ENCODE measurements around the gene REXO1.

The REXO1 gene

DNA sequence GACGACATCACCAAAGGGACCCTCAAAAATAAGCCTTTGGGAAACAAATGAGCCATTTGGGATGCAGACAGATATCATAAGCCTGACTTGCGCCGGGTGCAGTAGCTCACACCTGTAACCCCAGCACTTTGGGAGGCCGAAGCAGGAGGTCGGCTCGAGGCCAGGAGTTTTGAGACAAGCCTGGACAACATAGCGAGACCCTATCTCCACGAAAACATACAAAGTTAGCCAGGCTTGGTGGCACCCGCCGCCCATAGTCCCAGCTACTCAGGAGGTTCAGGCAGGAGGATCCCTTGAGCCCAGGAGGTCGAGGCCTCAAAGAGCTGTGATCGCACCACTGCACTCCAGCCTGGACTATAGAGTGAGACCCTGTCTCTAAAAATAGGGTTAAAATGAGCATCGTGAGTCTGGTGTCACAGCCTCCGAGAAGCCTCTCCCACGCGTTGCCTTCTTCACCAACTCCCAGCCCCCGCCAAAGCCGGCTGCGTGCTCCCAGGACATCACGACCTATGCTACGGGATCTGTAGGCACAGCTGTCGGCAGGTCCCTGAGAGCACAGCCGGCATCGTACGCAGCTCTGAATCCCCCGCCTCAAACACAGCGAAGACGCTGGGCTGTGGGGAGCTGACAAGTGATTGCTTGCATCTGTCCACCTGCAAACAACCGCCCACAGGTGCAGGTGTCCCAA is 1.6 kb downstream of the REXO1 start:
- Histone ChIP-seq H3K27me3 (ENCODE audit: control insufficient read depth, insufficient read depth, low read length) (no peaks in the 10 kb centered on the region), H3K4me3 (ENCODE audit: low read length) (no peak overlapping the region; the same call in 1 of the 2 replicates), H3K27ac (ENCODE audit: low read length) (no peak overlapping the region), H3K36me3 (ENCODE audit: control insufficient read depth, insufficient read depth, low read length) (no peaks in the 10 kb centered on the region), H3K9me3 (ENCODE audit: control insufficient read depth, insufficient read depth, low read length) (no peaks in the 10 kb centered on the region), H3K4me1 (ENCODE audit: control insufficient read depth, insufficient read depth, low read length) (peaks cover 7% of the 10 kb centered on the region; the same call in 1 of the 2 replicates)
- no CpG with 5 or more reads among the region's 29 CpGs for WGBS (ENCODE audit: insufficient coverage, insufficient read length)
- no peak for DNase-seq (ENCODE audit: low read depth, low spot score)

DNA sequence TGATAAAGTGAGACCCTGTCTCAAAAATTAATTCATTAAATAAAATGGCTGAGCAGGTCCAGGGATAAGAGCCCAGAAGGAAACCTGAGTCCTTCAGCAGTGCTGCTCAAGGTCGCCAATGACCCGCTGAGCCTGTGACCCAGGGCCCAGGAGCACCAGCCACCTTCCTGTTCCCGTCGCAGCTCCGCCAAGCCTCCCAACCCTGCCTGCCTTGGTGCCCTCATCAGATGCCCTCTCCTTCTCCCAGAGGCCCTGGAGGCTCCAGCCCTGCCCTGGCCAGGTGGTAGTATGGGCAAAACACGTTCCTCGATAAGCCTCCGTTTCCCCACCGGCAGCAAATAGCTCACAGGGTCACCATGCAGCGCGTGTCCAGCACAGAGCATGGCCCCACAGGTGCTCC is 2.6 kb downstream of the REXO1 start:
- H3K4me1 ChIP-seq (ENCODE audit: control insufficient read depth, insufficient read depth, low read length), result peaks cover 7% of the 10 kb centered on the region; the same call in 1 of the 2 replicates
- no peak for DNase-seq (ENCODE audit: low read depth, low spot score)
- H3K27ac ChIP-seq (ENCODE audit: low read length), result no peak overlapping the region
- no peak overlapping the region for H3K4me3 ChIP-seq (ENCODE audit: low read length)
- no CpG with 5 or more reads among the region's 11 CpGs for WGBS (ENCODE audit: insufficient coverage, insufficient read length)
- H3K36me3 ChIP-seq (ENCODE audit: control insufficient read depth, insufficient read depth, low read length), result no peaks in the 10 kb centered on the region; the same call in 1 of the 2 replicates
- no peaks in the 10 kb centered on the region for H3K27me3 ChIP-seq (ENCODE audit: control insufficient read depth, insufficient read depth, low read length)
- no peaks in the 10 kb centered on the region for H3K9me3 ChIP-seq (ENCODE audit: control insufficient read depth, insufficient read depth, low read length)

DNA sequence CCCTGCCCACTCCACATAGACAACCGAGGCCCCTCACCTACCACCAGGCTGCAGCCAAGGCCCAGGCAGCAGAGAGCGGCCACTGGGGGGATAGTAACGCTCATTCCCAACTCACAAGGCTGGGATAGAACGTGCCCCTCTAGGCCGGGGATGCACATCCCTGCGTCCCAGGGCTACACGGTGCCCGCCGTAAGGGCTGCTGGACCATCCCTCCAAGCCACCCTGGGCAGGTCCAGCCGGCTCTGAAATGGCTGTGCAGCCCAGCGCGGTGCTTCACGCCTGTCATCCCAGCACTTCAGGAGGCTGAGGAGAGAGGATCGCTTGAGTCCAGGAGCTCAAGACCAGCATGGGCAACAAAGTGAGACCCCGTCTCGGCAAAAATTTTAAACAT is 3.2 kb downstream of the REXO1 start:
- no peak for DNase-seq (ENCODE audit: low read depth, low spot score)
- peaks cover 7% of the 10 kb centered on the region; the same call in 1 of the 2 replicates for H3K4me1 ChIP-seq (ENCODE audit: control insufficient read depth, insufficient read depth, low read length)
- no peaks in the 10 kb centered on the region; the same call in 1 of the 2 replicates for H3K36me3 ChIP-seq (ENCODE audit: control insufficient read depth, insufficient read depth, low read length)
- no peaks in the 10 kb centered on the region for H3K9me3 ChIP-seq (ENCODE audit: control insufficient read depth, insufficient read depth, low read length)
- H3K27ac ChIP-seq (ENCODE audit: low read length), result no peak overlapping the region
- WGBS (ENCODE audit: insufficient coverage, insufficient read length), result no CpG with 5 or more reads among the region's 16 CpGs
- no peaks in the 10 kb centered on the region for H3K27me3 ChIP-seq (ENCODE audit: control insufficient read depth, insufficient read depth, low read length)
- H3K4me3 ChIP-seq (ENCODE audit: low read length), result no peak overlapping the region

DNA sequence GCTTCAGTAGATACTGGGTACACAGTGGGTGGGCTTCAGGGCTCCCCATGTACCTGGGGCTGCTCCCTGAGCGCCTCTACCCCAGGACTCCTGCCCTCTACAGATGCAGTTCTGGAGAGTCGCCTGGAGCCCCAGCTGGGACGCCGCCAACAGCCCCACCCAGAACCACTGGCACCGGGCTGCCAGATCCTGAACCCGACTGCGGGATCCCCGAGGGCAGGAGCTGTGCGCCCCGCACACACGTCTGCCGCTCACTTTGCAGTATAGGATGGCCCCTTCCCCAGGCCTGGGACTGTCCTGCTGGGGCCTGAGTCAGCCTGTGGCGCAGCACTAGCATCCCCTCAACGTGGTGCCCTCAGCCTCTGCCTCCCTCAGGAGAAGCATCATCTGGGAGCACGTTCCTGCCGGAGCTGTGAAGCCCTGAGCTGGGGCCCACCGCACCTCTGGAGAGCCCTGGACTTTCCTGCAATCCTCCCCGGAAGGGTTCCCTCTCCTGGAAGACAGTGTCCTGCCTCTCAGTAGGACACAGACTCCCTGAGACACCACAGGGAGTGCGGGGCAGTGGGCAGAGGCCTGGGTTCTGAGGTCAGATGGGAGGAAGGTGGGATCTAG is 3.7 kb downstream of the REXO1 start:
- Histone ChIP-seq H3K4me1 (ENCODE audit: control insufficient read depth, insufficient read depth, low read length) (peaks cover 7% of the 10 kb centered on the region; the same call in 1 of the 2 replicates), H3K36me3 (ENCODE audit: control insufficient read depth, insufficient read depth, low read length) (no peaks in the 10 kb centered on the region; the same call in 1 of the 2 replicates), H3K27ac (ENCODE audit: low read length) (no peak overlapping the region), H3K4me3 (ENCODE audit: low read length) (no peak overlapping the region), H3K9me3 (ENCODE audit: control insufficient read depth, insufficient read depth, low read length) (no peaks in the 10 kb centered on the region), H3K27me3 (ENCODE audit: control insufficient read depth, insufficient read depth, low read length) (no peaks in the 10 kb centered on the region)
- WGBS (ENCODE audit: insufficient coverage, insufficient read length), result no CpG with 5 or more reads among the region's 19 CpGs
- no peak for DNase-seq (ENCODE audit: low read depth, low spot score)

DNA sequence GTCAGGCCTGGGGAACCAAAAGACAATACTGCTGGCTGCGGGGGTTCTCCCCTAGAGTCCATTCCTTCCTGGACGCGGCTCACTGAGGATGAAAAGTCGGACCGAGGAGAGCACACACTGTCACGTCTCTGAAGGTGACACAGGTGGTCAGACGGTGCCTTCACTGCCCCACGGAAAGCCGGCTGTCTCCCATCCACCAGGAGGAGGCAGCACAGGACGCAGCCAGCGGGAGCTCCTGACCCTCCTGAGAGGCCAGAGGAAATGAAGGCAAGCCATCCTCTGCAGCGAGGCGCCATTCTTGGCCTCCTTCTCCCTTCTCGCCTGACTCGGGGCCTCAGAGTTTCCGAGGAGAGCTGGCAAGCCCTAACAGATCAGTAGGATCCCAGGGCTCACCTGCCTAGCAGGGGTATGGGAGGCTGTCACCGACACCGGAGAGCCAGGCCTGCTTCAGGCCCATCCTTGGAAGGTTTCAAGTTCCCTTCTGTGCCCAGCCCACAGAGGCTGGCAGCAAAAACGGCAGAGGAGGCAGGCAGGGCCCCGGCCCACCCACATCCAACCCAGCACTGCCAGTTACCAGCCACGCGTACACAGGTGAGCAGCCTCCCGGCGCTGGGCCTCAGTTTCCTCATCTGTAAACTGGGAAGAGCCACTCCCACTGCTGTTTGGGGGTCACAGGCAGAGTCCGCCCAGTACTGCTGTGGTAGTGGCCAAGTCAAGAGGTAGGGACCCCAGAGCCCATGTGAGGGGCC is 4.5 kb downstream of the REXO1 start:
- Histone ChIP-seq H3K4me1 (ENCODE audit: control insufficient read depth, insufficient read depth, low read length) (peaks cover 7% of the 10 kb centered on the region; the same call in 1 of the 2 replicates), H3K36me3 (ENCODE audit: control insufficient read depth, insufficient read depth, low read length) (no peaks in the 10 kb centered on the region; the same call in 1 of the 2 replicates)

DNA sequence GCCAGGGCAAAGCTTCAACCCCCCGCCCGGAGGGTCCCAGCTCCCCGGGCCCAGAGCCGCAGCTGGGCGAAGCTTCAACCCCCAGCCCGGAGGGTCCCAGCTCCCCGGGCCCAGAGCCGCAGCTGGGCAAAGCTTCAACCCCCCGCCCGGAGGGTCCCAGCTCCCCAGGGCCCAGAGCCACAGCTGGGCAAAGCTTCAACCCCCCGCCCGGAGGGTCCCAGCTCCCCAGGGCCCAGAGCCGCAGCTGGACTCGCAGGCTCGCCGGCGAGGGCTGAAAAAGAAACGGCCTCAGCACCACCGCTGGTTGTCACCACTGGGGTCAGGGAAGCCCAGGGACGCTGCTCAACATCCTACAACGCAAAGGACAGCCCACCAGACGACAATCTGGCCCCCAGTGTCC is 5.2 kb downstream of the REXO1 start:
- DNase-seq (ENCODE audit: low read depth, low spot score), result no peak
- Histone ChIP-seq H3K36me3 (ENCODE audit: control insufficient read depth, insufficient read depth, low read length) (no peaks in the 10 kb centered on the region; the same call in 1 of the 2 replicates), H3K4me1 (ENCODE audit: control insufficient read depth, insufficient read depth, low read length) (peaks cover 7% of the 10 kb centered on the region; the same call in 1 of the 2 replicates), H3K4me3 (ENCODE audit: low read length) (no peak overlapping the region), H3K27me3 (ENCODE audit: control insufficient read depth, insufficient read depth, low read length) (no peaks in the 10 kb centered on the region), H3K27ac (ENCODE audit: low read length) (no peak overlapping the region), H3K9me3 (ENCODE audit: control insufficient read depth, insufficient read depth, low read length) (no peaks in the 10 kb centered on the region)
- WGBS (ENCODE audit: insufficient coverage, insufficient read length), result no CpG with 5 or more reads among the region's 22 CpGs

More for the DNA sequence above, 4.5 kb downstream of the REXO1 start:
- no peaks in the 10 kb centered on the region for H3K27me3 ChIP-seq (ENCODE audit: control insufficient read depth, insufficient read depth, low read length)
- WGBS (ENCODE audit: insufficient coverage, insufficient read length), result no CpG with 5 or more reads among the region's 25 CpGs
- no peaks in the 10 kb centered on the region for H3K9me3 ChIP-seq (ENCODE audit: control insufficient read depth, insufficient read depth, low read length)
- H3K27ac ChIP-seq (ENCODE audit: low read length), result no peak overlapping the region
- DNase-seq (ENCODE audit: low read depth, low spot score), result no peak
- H3K4me3 ChIP-seq (ENCODE audit: low read length), result no peak overlapping the region

DNA sequence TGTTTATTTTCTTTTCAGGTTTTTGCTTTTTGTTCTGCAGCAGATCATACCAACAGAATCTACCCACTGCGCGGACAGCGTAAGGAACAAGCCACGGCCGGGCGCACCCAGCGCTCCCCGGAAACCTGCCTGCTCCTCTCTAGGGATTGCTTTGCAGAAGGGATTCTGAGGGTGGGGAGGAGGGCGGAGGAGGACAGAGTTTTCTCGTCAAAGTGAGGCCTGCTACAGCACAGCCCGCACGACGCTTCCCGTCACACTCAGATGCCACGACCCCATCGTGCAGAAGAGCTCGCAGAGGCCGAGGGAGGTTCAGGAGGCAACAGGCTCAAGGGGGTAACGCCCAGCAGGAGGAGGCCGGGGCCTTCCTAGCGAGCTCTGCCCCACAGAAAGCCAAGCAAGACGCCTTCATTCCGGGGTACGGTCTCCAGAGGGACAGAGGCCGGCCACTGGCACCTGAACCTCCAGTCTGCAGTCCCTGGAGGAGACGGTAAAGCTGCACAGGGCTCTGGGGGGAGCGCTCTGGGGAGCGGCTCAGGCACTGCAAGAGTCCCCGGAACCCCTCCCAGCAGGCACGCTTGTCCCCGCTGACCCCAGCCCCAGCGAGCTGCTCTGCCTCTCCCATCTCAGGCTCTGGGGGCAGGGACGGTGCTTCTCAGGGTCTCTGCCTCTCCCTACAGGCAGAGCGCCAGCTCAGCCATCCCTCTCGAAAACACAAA is 6.9 kb downstream of the REXO1 start:
- H3K4me3 ChIP-seq (ENCODE audit: low read length), result no peak overlapping the region
- no peaks in the 10 kb centered on the region for H3K9me3 ChIP-seq (ENCODE audit: control insufficient read depth, insufficient read depth, low read length)
- no peak overlapping the region for H3K27ac ChIP-seq (ENCODE audit: low read length)
- no CpG with 5 or more reads among the region's 35 CpGs for WGBS (ENCODE audit: insufficient coverage, insufficient read length)
- H3K36me3 ChIP-seq (ENCODE audit: control insufficient read depth, insufficient read depth, low read length), result no peaks in the 10 kb centered on the region; the same call in 1 of the 2 replicates
- H3K4me1 ChIP-seq (ENCODE audit: control insufficient read depth, insufficient read depth, low read length), result peaks cover 1% of the 10 kb centered on the region; the same call in 1 of the 2 replicates
- no peak for DNase-seq (ENCODE audit: low read depth, low spot score)
- no peaks in the 10 kb centered on the region for H3K27me3 ChIP-seq (ENCODE audit: control insufficient read depth, insufficient read depth, low read length)

DNA sequence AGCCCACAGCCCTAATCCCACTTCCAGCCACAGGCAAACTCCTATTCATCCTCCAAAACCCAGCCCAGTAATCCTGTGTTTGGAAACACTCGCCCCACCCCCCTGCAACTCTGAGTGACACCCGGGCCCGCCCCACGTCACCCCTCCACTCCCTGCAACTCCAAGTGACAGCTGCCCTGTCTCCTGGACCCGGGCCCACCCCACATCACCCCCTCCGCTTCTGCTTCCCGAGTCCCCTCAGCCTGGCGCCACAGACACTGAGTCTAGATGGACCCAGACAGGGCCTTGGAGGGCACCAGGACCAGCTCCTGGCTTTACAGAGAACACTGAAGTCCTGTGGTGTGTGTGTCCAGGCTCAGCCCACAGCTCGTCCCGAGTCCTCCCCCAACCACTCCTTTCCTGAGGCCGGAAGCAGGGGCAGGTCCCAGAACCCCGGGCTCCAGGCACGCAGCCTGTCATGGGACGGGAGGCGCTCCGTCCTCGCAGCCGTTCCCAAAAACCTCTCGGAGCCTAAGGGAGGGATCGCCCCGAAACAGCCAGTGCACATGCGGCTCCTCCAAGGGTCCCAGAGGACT is 7.7 kb downstream of the REXO1 start:
- Histone ChIP-seq H3K27me3 (ENCODE audit: control insufficient read depth, insufficient read depth, low read length) (no peaks in the 10 kb centered on the region), H3K4me1 (ENCODE audit: control insufficient read depth, insufficient read depth, low read length) (peaks cover 1% of the 10 kb centered on the region; the same call in 1 of the 2 replicates), H3K4me3 (ENCODE audit: low read length) (no peak overlapping the region), H3K27ac (ENCODE audit: low read length) (no peak overlapping the region), H3K9me3 (ENCODE audit: control insufficient read depth, insufficient read depth, low read length) (no peaks in the 10 kb centered on the region), H3K36me3 (ENCODE audit: control insufficient read depth, insufficient read depth, low read length) (no peaks in the 10 kb centered on the region; the same call in 1 of the 2 replicates)
- DNase-seq (ENCODE audit: low read depth, low spot score), result no peak
- WGBS (ENCODE audit: insufficient coverage, insufficient read length), result no CpG with 5 or more reads among the region's 22 CpGs

DNA sequence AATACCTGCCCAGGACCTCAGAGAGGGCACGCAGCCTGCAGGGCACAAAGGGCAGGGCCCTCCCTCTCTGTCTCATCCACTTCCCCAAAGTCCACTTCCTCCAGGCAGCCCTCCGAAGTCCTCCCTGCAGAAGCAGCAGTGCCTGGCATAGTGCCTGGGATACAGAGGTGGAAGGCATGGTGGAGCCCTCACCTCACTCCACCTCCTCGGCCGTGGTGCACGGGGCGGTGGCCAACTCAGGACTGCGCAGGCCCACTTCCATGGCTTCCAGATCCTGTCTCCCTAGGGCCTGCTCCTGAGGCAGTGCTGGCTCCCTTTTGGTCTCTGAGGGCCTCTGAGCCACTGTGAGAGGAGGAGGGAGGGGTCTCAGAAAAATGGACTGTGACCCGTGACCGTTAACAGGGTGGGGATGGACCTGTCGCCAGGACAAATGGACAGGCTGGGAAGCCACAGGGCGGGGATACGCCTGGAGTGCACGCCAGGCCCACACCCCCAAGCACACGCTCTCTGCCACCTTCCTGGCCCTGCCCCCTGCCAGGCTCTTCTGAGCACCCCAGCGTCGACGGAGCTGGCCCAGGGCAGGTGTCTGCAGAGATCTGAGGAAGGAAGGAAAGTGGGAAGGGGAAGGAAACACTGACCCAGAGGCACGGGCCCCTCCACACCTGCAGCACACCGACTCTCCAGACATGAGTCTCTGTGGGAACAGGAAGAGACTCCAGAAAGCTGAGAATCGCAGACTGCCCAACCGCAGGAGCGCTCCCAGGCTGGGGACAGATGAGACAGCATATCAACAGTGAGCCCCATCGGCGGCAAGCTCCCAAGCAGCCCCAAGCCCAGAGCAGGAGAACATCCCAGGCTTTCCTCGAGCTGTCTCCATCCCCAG is 8.4 kb downstream of the REXO1 start:
- H3K4me3 ChIP-seq (ENCODE audit: low read length), result no peak overlapping the region
- H3K9me3 ChIP-seq (ENCODE audit: control insufficient read depth, insufficient read depth, low read length), result no peaks in the 10 kb centered on the region
- WGBS (ENCODE audit: insufficient coverage, insufficient read length), result no CpG with 5 or more reads among the region's 25 CpGs
- no peak overlapping the region for H3K27ac ChIP-seq (ENCODE audit: low read length)
- peaks cover 1% of the 10 kb centered on the region; the same call in 1 of the 2 replicates for H3K4me1 ChIP-seq (ENCODE audit: control insufficient read depth, insufficient read depth, low read length)
- no peaks in the 10 kb centered on the region for H3K27me3 ChIP-seq (ENCODE audit: control insufficient read depth, insufficient read depth, low read length)
- no peaks in the 10 kb centered on the region; the same call in 1 of the 2 replicates for H3K36me3 ChIP-seq (ENCODE audit: control insufficient read depth, insufficient read depth, low read length)
- no peak for DNase-seq (ENCODE audit: low read depth, low spot score)
